ENCODE data around the gene CHCHD6.

Gene CHCHD6

DNA sequence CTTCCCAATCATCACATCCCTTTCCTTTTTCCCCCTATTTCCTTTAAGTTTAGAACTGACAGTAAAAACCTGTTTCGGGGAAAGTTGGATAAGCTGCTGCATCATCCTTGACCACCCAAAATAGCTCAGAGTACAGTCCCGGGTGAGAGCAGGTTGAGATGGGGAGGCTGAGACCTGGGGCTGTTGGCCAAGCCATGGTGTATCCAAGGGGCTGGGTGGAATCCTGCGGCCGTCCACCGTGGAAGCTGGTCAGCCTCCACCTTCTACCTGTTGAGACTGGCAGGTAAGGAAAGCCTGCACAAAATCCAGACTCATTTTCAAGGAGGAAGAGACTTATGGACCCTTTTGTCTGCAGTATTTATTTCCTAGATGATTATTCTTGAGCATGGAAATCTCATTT, 150.6 kb downstream of the CHCHD6 start:
- DNase-seq (ENCODE audit: insufficient read length, low spot score): no peak
- no peak for FAIRE-seq

DNA sequence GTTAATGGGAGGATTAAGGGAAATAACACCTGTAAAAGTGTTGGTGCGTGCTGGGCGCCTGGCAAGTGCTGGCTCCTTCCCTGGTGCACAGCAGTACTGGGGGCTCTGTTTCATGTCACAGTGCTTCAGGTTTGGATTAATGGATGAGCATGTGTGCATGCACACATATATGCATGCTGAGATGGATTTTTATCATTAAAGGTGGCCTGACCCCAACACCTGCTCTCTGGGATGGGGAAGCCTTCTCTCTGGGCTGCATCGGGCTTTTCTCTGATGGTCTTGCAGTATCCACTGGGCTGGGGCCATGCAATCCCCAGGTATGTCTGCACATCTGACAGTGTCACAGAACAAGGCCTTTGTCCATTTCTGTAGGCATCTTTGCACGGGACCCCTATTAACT, 151.3 kb downstream of the CHCHD6 start:
- FAIRE-seq (no peak), DNase-seq (ENCODE audit: insufficient read length, low spot score) (no peak)

DNA sequence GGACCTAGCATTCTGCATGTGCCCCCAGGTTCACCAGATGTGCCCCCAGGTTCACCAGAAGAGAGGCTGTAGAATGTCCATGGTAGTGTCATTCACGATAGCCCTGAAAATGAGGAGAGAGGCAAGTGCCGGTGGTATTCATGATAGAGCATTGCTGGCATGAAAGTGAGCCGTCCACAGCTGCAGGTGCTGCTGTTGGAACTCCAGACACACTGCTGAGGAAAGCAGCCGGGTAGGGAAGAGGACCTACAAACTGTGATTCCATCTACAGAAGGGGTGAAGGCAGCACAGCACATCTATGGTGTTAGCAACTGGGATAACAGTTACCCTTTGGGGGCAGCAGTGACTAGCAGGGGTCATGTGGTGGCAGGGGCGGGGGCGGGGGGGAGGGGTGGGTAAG, 153.9 kb downstream of the CHCHD6 start:
- DNase-seq (ENCODE audit: insufficient read length, low spot score) (no peak), FAIRE-seq (no peak)

DNA sequence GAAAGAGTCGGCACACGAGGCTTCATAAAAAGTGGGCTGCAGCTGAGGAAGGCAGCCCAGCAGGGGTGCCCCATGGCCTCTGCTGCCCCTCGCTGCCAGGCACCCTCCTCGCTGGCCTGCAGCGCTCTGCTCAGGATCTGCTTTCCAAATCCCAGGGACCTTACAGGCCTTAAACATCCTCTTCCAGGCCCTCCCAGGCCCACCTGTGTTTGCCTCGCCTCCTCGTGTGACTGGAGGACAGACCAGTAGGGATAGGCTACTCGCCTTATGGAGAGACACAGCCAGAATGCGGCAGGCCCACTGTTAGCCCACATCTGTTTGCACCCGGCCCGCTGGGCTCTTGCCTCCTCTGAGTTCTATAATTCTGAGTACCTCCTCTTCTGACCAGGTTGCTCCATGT, 154.4 kb downstream of the CHCHD6 start:
- FAIRE-seq: no peak

DNA sequence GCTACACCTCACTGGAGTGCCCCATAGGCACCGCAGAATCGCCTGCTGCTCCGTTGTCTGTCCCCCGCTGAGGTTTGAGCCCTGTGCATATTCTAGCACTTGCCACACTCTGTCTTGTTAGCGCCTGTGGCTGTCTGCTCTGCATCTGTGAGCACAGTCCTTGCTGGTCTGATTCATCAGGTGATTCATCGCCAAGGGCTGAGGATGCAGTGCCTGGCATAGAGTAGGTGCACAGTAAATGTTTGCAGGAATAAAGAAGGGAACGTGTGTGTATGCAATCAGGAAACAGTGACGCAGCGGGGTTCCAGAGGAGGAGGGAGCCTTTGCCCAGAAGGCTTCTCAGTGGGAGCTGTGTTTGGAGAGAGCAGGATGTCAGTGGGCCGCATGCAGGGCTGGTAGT, 154.8 kb downstream of the CHCHD6 start:
- DNase-seq (ENCODE audit: insufficient read length, low spot score): no peak
- no peak for FAIRE-seq

More for the DNA sequence above, 154.4 kb downstream of the CHCHD6 start:
- DNase-seq (ENCODE audit: insufficient read length, low spot score): no peak

DNA sequence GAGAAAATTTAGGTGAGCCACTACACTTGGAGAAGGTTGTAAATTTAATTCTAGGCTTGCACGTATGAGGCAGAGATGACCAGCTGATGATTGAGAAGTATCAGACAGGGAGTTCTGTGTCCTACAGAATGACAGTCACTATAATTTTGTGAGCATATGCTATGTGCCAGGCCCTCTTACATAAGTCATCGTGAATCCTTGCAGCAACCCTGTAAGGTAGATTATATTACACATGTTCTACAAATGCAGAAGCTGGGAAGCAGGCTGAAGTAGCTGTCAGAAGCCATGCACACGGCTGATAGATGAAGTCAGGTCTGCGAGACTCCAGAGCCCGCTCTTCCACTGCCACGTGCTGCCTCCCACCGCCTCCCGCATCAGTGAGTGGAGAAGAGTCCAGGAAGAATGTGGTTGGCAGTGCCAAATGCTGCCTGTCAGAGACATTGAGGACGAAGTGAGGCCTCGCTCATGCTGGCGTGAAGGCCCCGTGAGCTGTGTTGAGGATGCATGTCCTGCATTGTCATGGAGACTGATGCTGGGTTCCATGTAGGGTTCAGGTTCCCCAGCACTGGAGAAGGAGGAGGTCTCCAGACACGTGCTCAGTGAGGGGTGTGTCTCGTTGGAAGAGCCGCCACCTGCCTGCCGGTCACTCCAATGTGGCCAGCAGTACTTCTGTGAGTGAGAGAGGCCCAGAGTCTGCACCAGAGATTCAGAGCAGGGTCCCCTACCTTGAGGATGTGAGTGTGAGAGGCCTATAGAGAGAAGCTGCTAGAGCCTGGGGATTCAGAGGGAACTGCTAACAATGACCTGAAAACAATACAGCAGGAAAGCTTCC, 155.6 kb downstream of the CHCHD6 start:
- no peak for FAIRE-seq
- DNase-seq (ENCODE audit: insufficient read length, low spot score): no peak

DNA sequence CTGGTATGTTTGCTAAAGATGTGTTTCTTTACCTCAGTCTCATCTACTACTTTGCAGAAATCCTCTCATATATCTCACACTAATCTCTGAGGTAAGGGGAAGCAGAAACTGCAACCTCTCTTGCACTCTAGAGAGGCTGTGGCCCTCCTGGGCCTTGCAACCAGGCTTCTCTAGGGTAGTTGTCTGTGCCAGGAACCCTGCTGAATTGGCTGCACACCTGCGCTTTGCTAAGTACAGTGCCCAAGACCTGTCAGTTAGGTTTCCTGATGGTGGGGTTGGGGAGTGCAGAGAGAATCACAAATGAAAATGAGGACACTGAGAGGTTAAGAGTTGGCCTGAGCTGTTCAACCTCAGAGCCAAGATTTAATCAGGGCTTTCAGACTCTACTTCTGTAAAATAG, 161.7 kb downstream of the CHCHD6 start:
- DNase-seq (ENCODE audit: insufficient read length, low spot score) (no peak), FAIRE-seq (no peak)

DNA sequence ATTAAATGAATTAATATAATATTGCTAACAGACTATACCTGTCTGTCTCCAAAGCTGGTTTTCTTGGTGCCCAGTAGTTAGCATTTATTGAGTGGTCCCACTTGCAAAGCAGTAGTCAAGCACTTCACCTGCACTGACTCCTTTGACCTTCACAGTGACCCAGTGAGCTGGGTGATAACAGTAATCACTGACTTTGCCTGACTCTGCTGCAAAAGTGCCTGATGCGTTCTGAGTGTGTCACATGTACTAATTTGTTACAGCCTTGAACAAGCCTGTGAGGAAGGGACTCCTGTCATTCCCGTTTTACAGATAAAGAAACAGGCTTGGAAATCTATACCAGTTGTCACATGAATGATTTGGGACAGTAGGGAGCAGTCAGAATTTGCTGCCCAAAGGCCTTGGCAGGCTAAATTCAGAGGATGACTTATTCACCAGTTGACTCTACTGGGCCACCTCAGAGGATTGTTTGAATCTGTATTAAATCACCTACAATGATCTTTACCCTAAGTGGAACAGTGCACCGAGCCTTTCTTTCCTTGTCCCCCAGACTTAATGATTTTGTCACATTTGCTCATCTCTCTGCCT, 162.2 kb downstream of the CHCHD6 start:
- FAIRE-seq: no peak

DNA sequence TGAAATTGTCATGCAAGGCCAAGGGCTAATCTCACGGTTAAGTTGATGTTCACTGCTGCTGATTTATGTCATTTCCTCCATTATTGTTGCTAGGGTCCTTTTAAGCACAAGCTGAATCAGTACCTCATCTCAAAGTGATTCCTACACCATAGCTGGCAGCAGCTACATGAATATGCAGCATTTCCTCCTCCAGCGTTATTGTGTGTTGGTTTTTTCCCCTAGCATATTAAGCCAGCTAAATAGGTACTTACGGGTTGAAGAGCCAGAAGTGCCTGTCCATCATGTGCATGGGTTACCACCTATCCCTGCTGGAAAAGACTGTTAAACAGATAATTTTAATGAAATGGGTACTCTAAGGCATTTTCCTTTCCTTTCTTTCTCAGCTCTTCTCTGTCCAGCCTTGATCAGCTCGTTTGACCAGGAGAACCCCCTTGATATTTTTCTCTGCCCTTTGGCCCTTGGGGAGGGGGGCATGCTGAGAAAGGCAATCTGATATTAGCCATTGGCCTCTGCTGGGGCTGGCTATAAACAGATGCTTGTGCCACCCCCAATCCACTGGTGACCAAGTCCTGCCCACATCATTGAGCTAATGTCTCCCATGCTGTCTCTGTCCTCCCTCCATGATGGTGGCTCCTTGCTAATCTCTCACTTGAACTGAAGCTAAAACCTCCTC, 163.3 kb downstream of the CHCHD6 start:
- DNase-seq (ENCODE audit: insufficient read length, low spot score) (no peak), FAIRE-seq (no peak)

More for the DNA sequence above, 162.2 kb downstream of the CHCHD6 start:
- no peak for DNase-seq (ENCODE audit: insufficient read length, low spot score)

DNA sequence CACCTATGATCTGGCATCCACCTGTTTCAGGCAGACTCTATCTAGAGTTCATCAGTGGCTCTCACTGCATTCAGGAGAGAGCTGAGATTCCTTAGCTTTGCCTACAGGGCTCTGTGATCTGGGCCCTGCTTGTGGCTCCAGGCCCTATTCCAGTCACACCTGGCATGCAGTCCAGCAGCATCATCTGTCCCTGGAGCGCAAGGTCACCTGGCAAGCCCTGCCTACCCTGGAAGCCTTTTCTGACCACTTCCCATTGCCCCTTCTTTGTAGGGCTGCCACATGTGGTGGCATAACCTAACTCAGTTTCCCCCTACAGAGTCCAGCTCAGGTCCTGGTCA, 163.8 kb downstream of the CHCHD6 start:
- no peak for FAIRE-seq

DNA sequence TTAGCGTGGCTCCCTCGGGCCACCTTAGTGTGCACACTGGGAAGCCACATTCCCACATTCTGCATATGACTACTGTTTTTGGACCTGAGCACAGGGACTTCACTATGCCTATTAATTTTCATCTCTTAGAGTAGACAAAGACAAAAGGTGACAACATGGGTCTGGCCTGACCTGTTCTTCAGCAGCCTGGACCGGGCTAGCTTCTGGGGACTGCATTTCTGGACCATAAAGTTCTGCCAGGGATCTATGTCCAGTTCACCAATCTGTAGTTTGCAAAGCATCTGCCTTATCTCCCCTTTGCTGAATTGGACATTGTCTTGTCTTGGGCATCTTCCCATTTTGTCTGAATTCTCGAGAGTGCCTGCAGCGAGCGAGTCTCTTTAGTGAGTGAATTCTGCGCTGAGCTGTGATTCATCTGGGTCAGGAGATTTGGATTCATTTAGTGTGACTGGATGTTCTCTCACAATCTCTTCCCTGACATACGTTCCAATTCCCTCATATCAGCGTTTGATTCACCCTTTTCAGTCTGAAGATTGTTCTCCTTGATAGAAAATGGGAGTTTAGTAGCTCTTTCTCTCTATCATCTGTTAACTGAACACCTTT, 166.7 kb downstream of the CHCHD6 start:
- FAIRE-seq: no peak
- DNase-seq (ENCODE audit: insufficient read length, low spot score): no peak

More for the DNA sequence above, 163.8 kb downstream of the CHCHD6 start:
- DNase-seq (ENCODE audit: insufficient read length, low spot score): no peak

DNA sequence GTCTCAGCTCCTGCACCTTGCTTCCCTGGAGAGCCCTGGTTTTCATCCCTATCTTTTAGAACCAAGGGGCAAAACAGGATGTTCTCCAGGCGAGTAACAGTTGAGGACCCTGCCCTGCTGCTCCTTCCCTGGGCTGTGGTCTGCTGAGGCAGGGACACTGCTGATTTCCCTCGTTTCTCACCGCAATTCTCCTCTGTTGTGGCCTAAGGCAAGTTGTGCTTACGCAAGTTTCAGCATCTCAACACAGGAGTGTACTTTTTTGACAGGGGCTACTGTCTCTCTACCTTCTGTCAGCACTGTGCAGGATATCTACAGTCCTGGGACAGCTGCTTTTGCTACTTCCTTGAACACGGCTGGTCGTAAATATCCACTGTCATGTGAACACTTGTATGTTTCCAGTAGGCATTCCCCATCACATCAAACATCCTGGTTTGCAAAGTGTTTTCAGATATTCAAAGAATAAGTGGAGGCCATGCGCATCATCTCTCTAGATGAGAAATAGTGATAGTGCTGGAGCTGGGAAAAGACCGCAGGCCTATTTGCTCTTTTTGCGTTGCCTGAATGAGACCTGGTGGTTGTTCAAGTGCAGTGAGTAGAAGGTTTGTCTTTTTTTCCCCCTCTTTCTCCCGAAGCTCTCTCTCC, 168.8 kb downstream of the CHCHD6 start:
- FAIRE-seq (no peak), DNase-seq (ENCODE audit: insufficient read length, low spot score) (no peak)

DNA sequence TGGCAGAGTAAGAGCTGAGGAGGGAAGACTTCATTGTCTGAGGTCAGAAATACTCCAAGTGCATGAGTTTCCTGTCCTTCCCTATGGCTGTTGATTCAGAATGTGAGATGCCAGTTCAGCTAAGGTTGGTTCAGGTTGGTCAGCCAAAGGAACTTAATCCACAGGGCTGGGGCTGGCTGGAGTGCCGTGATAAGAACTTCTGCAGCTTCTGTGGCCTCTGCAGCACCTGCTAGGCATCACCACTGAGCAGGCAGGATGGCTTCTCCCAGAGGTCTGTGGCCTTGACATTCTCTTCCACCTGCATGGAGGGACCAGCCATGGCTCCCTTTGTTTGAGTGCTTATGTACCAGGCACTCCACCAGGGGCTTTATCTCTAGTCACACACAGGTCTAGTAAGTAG, 169.4 kb downstream of the CHCHD6 start:
- FAIRE-seq (no peak), DNase-seq (ENCODE audit: insufficient read length, low spot score) (no peak)

DNA sequence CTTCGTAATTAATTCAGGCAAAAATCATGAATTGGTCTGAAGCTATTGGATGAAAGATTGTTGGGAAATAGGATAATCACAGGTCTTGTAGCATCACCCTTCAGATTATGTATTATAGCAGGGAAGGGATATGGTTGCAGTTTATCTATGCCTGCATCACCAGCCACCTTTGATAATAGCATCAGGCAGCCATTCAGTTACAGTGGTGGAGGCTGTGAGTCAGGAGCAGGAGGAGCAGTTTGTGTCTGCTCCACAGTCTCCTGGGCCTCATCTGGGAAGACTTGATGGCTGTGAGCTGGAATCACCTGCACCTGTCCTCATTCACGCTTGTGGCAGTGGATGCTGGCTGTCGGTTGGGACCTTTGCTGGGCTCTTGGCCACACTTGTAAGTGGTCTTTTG, 174.6 kb downstream of the CHCHD6 start:
- DNase-seq (ENCODE audit: insufficient read length, low spot score): no peak
- FAIRE-seq: no peak

DNA sequence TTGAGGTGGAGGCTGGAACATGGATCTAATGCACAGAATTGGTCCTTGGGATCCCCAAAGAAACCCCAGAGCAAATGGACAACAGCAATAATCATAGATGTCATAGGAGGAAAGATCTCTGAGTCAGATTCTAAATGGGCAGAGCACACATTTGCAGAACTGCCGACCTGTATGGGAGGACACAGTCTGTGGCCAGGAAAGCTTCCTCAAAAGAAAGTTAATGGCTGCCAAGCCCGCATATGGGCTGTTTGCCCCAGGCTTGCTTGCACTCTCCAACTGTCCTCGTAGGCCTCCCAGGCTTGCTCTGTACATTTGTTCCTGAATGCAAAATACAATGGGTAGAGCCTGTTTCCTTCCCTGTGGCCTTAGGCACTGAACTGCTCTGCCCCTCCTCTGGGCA, 176.9 kb downstream of the CHCHD6 start:
- no peak for DNase-seq (ENCODE audit: insufficient read length, low spot score)
- no peak for FAIRE-seq

DNA sequence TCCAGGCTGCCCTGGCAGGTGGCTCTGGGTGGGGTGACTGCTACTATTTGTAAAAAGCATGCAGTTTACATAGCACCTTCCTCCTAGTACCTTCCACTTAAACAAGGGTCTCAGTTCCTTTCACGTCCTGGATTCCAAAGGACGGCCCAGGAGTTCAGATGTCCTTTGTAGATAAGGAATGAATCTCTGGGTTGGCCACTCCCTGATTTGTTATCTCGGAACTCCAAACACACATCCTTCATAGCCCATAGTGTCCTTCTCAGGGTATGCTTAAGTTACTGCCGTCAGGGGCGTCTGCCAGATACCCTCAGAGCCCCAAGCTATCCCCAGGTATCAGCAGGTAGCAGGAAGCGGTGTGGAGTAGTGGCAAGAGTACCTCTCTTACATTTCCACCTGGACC, 177.8 kb downstream of the CHCHD6 start:
- no peak for FAIRE-seq

DNA sequence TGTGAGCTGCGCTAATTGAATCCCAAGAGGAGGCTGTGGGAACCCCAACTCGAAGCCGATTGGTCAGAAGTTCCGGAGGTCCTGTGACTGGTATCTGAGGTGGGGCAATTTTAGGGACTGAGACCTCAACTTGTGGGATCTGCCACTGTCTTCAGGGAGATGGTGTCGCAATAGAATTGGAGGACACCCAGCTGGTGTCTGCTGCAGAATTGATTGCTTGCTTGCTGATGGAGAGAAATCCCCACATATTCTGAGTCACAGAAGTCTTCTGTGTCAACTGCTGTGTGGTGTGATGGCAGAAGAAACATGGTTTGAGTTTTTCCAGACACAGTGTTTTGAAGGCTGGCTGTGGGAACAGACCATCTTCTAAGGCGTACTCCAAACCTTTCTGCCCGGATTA, 179.2 kb downstream of the CHCHD6 start:
- DNase-seq (ENCODE audit: insufficient read length, low spot score) (no peak), FAIRE-seq (no peak)

More for the DNA sequence above, 177.8 kb downstream of the CHCHD6 start:
- no peak for DNase-seq (ENCODE audit: insufficient read length, low spot score)

DNA sequence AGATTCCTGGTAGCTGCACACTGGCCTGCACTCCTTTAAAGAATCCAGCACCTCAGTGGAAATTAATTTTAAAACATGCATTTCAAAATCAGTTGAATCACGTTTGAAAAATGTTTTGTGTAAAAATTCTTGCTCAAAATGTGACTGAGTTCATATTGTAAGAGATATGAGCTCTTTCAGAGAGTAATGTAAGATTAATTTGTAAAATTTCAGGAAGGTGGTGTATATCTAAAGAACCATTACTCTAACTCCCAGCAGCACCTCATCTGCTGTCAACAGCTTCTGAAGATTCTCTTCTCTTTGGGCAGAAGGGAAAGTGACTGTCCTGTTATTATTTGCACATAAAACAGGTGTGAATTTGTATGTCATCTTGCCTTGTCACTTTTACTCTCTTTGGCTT, 181.4 kb downstream of the CHCHD6 start:
- DNase-seq (ENCODE audit: insufficient read length, low spot score): no peak
- no peak for FAIRE-seq

DNA sequence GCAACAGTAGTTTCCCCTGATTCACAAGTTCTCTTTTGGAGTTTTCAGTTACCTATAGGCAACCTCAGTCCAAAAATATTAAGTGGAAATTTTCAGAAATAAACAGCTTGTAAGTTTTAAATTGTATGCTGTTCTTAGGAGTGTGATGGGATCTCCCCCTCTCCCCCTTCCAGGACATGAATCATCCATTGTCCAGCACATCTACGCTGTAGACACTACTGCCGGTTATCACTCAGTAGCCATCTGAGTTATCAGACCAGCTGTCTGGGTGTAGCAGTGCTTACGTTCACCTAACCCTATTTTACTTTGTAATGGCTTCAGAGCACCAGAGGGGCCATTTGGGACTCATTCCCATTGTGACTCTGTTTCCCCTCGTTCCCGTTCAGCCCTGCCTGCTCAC, 182.2 kb downstream of the CHCHD6 start:
- FAIRE-seq (no peak), DNase-seq (ENCODE audit: insufficient read length, low spot score) (no peak)

DNA sequence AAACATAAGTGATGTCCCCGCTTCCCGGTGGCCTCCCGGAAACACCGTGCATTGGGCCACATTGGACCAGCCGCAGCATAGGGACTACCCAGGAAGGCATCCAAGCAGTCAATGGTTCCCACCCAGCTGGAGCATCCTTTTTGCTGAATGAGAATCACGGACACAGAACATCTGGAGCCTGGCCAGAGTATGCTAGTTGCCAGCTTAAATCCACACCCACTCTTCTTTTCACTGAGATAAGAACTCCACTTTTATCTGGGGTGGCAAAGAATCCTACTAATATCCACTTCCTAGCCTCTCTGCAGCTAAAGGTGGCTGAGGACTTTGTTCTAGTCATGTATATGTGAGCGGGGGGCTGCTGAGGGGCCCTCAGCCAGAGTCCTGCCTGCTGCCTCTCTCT, 183.6 kb downstream of the CHCHD6 start:
- FAIRE-seq (no peak), DNase-seq (ENCODE audit: insufficient read length, low spot score) (no peak)

DNA sequence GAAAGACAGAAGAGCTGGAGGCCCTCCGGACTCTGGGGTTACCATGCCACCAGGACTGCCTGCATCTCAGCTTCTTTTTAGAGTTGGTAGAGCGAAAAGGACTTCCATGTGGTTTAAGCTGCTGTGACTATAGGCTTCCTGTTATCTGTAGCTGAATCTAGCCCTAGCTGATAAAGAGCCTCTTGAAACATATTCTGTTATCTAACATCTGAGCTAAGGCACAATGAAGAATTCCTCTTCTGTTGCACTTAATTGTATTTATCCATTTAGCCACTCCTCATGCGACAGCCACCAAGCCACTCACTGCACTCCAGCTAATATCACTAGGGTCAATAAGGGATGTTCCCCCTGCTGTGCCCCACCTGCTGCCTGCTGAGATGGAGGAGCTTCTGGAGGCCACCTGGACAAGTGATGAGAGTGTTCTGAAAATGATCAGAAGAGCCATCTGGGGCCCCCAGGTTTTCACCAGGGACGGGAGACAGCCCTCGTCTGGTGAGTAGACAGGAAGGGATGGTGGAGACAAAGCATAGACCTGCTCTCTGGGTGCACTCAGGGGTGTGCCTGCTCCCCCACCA, 184.2 kb downstream of the CHCHD6 start:
- no peak for DNase-seq (ENCODE audit: insufficient read length, low spot score)
- no peak for FAIRE-seq

Measured in GM19239 (cell line).